NCI-H128 (cell line): Measurements from ENCODE around the gene NAA20.

Experiments used
- DNase-seq: peaks from one replicate; lab custom pipeline; 2025; ENCODE audit not compliant: unreplicated experiment; lab: John Stamatoyannopoulos, UW

NAA20 gene

GRCh38 chr20:20073801-20074371 is 56.7 kb downstream of the NAA20 start:
- peak; percentile 34 for DNase-seq

GRCh38 chr20:20075032-20075431 is 57.9 kb downstream of the NAA20 start:
- no peak for DNase-seq

GRCh38 chr20:20076297-20077065 is 59.3 kb downstream of the NAA20 start:
- no peak for DNase-seq

GRCh38 chr20:20078041-20078440 is 60.9 kb downstream of the NAA20 start:
- DNase-seq, result no peak

GRCh38 chr20:20079102-20079784 is 62.1 kb downstream of the NAA20 start:
- DNase-seq, result peak; percentile 4
